ENCODE results near the gene UGT1A8. TPM values are rescaled to one million over a fixed set of nuclear protein-coding genes. Genes with fewer than 3 reads are reported as not detected.
"Not testable (repeated sequence)": the region's sequence is repeated elsewhere in the genome, so short reads cannot be mapped to it uniquely, and the experiment has no call there.

Gene UGT1A8
- total RNA-seq, 1 donor: not detected

DNA sequence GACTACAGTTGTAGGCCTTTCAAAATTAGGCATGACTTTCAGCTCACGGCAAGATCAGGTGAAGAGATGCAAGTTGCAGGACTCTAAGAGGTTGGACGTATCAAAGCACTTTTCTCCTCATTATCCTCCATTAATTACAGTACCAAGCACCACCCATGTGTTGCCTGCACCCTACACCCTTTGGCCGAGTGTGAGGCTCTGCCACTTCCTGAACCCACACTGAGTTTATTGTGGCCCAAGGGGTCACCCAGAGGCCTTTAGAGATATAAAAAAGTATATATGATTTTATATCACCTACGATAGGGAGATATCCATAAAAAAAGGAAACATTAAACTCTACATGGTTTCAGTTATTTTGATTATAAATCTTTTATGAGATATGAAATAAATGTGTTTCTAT lies 2.8 kb downstream of the UGT1A8 start:
- Histone ChIP-seq H4K20me1 (ENCODE audit: insufficient read depth, low read length) (no peaks in the 10 kb centered on the region), H3K4me1 (ENCODE audit: insufficient read depth, low read length) (no peaks in the 10 kb centered on the region), H3K27me3 (ENCODE audit: insufficient read depth, low read length) (no peaks in the 10 kb centered on the region), H2AFZ (ENCODE audit: low read length) (no peak overlapping the region), H3K79me2 (ENCODE audit: insufficient read depth, low read length) (no peaks in the 10 kb centered on the region), H3K9me3 (ENCODE audit: low read depth, low read length) (no peaks in the 10 kb centered on the region), H3K27ac (ENCODE audit: low read depth, low read length) (no peak overlapping the region), H3K4me3 (ENCODE audit: insufficient read depth, low read length) (no peak overlapping the region), H3K36me3 (ENCODE audit: insufficient read depth, low read length) (no peaks in the 10 kb centered on the region), H3K4me2 (ENCODE audit: insufficient read depth, low read length) (no peak overlapping the region)
- TF ChIP-seq, protein P1, sequence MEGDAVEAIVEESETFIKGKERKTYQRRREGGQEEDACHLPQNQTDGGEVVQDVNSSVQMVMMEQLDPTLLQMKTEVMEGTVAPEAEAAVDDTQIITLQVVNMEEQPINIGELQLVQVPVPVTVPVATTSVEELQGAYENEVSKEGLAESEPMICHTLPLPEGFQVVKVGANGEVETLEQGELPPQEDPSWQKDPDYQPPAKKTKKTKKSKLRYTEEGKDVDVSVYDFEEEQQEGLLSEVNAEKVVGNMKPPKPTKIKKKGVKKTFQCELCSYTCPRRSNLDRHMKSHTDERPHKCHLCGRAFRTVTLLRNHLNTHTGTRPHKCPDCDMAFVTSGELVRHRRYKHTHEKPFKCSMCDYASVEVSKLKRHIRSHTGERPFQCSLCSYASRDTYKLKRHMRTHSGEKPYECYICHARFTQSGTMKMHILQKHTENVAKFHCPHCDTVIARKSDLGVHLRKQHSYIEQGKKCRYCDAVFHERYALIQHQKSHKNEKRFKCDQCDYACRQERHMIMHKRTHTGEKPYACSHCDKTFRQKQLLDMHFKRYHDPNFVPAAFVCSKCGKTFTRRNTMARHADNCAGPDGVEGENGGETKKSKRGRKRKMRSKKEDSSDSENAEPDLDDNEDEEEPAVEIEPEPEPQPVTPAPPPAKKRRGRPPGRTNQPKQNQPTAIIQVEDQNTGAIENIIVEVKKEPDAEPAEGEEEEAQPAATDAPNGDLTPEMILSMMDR (IDR thresholded peaks at IDR 0.05; ENCODE audit: extremely low read depth, low read depth, low read length): no peak
- no peak for DNase-seq (ENCODE audit: insufficient read length, low spot score, missing footprints)

DNA sequence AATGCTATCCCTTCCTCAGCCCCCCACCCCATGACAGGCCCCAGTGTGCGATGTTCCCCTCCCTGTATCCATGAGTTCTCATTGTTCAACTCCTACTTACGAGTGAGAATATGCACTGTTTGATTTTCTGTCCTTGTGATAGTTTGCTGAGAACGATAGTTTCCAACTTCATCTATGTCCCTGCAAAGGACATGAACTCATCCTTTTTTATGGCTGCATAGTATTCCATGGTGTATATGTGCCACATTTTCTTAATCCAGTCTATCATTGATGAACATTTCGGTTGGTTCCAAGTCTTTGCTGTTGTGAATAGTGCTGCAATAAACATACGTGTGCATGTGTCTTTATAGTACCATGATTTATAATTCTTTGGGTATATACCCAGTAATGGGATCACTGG lies 4.4 kb downstream of the UGT1A8 start:
- H3K4me2 ChIP-seq (ENCODE audit: insufficient read depth, low read length); H3K27ac ChIP-seq (ENCODE audit: low read depth, low read length); H3K79me2 ChIP-seq (ENCODE audit: insufficient read depth, low read length); DNase-seq (ENCODE audit: insufficient read length, low spot score, missing footprints); H3K4me1 ChIP-seq (ENCODE audit: insufficient read depth, low read length); H3K36me3 ChIP-seq (ENCODE audit: insufficient read depth, low read length); H4K20me1 ChIP-seq (ENCODE audit: insufficient read depth, low read length); H3K9me3 ChIP-seq (ENCODE audit: low read depth, low read length); H3K4me3 ChIP-seq (ENCODE audit: insufficient read depth, low read length); H3K27me3 ChIP-seq (ENCODE audit: insufficient read depth, low read length); H2AFZ ChIP-seq (ENCODE audit: low read length): not testable (repeated sequence)

- Histone ChIP-seq H3K27ac (ENCODE audit: low read depth, low read length) (no peak overlapping the region), H3K36me3 (ENCODE audit: insufficient read depth, low read length) (no peaks in the 10 kb centered on the region), H3K4me3 (ENCODE audit: insufficient read depth, low read length) (no peak overlapping the region), H3K4me1 (ENCODE audit: insufficient read depth, low read length) (no peaks in the 10 kb centered on the region), H3K79me2 (ENCODE audit: insufficient read depth, low read length) (no peaks in the 10 kb centered on the region), H2AFZ (ENCODE audit: low read length) (no peak overlapping the region), H3K4me2 (ENCODE audit: insufficient read depth, low read length) (no peak overlapping the region), H3K27me3 (ENCODE audit: insufficient read depth, low read length) (no peaks in the 10 kb centered on the region), H4K20me1 (ENCODE audit: insufficient read depth, low read length) (no peaks in the 10 kb centered on the region), H3K9me3 (ENCODE audit: low read depth, low read length) (no peaks in the 10 kb centered on the region)
- TF ChIP-seq, protein P1 (IDR thresholded peaks at IDR 0.05; ENCODE audit: extremely low read depth, low read depth, low read length): no peak
- DNase-seq (ENCODE audit: insufficient read length, low spot score, missing footprints): no peak
These were observed 10.0 kb downstream of the UGT1A8 start for GRCh38 chr2:233627331-233628025.

DNA sequence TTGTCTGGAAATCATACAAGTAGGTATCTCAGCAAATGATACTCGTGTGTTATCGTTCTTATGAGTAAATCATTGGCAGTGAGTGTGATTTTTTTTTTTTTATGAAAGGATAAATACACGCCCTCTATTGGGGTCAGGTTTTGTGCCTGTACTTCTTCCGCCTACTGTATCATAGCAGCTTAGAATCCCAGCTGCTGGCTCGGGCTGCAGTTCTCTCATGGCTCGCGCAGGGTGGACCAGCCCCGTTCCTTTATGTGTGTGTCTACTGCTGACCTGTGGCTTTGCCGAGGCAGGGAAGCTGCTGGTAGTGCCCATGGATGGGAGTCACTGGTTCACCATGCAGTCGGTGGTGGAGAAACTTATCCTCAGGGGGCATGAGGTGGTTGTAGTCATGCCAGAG lies 18.9 kb downstream of the UGT1A8 start, which contains the start of gene UGT1A10:
UGT1A10 (plus strand) TSS at position 143 of the 400 bp plus-strand sequence; CDS start at position 218, 75 bp downstream.
- H3K27me3 ChIP-seq (ENCODE audit: insufficient read depth, low read length): not testable (repeated sequence)

GRCh38 chr2:233638836-233639235 lies 21.4 kb downstream of the UGT1A8 start:
- Histone ChIP-seq H3K27ac (ENCODE audit: low read depth, low read length) (no peak overlapping the region), H3K4me1 (ENCODE audit: insufficient read depth, low read length) (no peaks in the 10 kb centered on the region), H3K79me2 (ENCODE audit: insufficient read depth, low read length) (no peaks in the 10 kb centered on the region), H3K27me3 (ENCODE audit: insufficient read depth, low read length) (no peaks in the 10 kb centered on the region), H3K4me3 (ENCODE audit: insufficient read depth, low read length) (no peak overlapping the region), H4K20me1 (ENCODE audit: insufficient read depth, low read length) (no peaks in the 10 kb centered on the region), H3K4me2 (ENCODE audit: insufficient read depth, low read length) (no peak overlapping the region), H3K9me3 (ENCODE audit: low read depth, low read length) (no peaks in the 10 kb centered on the region), H2AFZ (ENCODE audit: low read length) (no peak overlapping the region), H3K36me3 (ENCODE audit: insufficient read depth, low read length) (no peaks in the 10 kb centered on the region)
- TF ChIP-seq, protein P1 (IDR thresholded peaks at IDR 0.05; ENCODE audit: extremely low read depth, low read depth, low read length): no peak
- DNase-seq (ENCODE audit: insufficient read length, low spot score, missing footprints): no peak

More for the DNA sequence above, 18.9 kb downstream of the UGT1A8 start, which contains the start of gene UGT1A10:
- not testable (repeated sequence) for H3K27ac ChIP-seq (ENCODE audit: low read depth, low read length); H4K20me1 ChIP-seq (ENCODE audit: insufficient read depth, low read length); H3K79me2 ChIP-seq (ENCODE audit: insufficient read depth, low read length); H3K4me1 ChIP-seq (ENCODE audit: insufficient read depth, low read length); H3K36me3 ChIP-seq (ENCODE audit: insufficient read depth, low read length); H2AFZ ChIP-seq (ENCODE audit: low read length); H3K4me3 ChIP-seq (ENCODE audit: insufficient read depth, low read length); DNase-seq (ENCODE audit: insufficient read length, low spot score, missing footprints); H3K4me2 ChIP-seq (ENCODE audit: insufficient read depth, low read length); H3K9me3 ChIP-seq (ENCODE audit: low read depth, low read length)
